IMR-90 (cell line): Measurements from ENCODE around the gene ACVR2B. TPM values are rescaled to one million over a fixed set of nuclear protein-coding genes. Genes with fewer than 3 reads are reported as not detected.

Experiments used
- ATAC-seq: fragments of 200-7000 bp; cut with Tn5 transposase; 2 replicates; pipeline ENCODE4 v1.9.1; 2020; ENCODE audit warnings: low read depth, mild to moderate bottlenecking, moderate library complexity
- BruUV-seq: library from RNA; stranded (reverse); fragments of 400-500 nt; replicated peaks from 2 replicates; lab custom pipeline; 2021; lab: Mats Ljungman, UMichigan
- CTCF ChIA-PET: fragments of 300-600 bp; formaldehyde crosslinking; extraction: SDS; loops from one replicate; lab custom pipeline; 2021; ENCODE audit warnings: antibody characterized with exemption; lab: Yijun Ruan, JAX
- POLR2A ChIA-PET: fragments of 300-600 bp; sonication (Branson Sonifier 250); formaldehyde crosslinking; loops from one replicate; lab custom pipeline; 2022; ENCODE audit warnings: antibody characterized with exemption; ENCODE audit not compliant: unreplicated experiment; lab: Charles Lee
- DNase-seq: peaks from one replicate; pipeline ENCODE4 v3.0.0; 2013
- H2AFZ ChIP-seq: replicated peaks from 2 replicates; pipeline ENCODE3; 2013; ENCODE audit warnings: low read length, mild to moderate bottlenecking; ENCODE audit not compliant: poor library complexity
- H2AK5ac ChIP-seq: 2 replicates; pipeline ENCODE4 v1.6.1; 2013; ENCODE audit warnings: low read depth, low read length, inconsistent platforms
- H2AK9ac ChIP-seq: replicated peaks from 2 replicates; pipeline ENCODE3; 2013; ENCODE audit warnings: mild to moderate bottlenecking, low read depth, low read length, moderate library complexity; ENCODE audit not compliant: poor library complexity
- H2BK120ac ChIP-seq: 2 replicates; pipeline ENCODE4 v1.6.1; 2013; ENCODE audit warnings: low read depth, low read length, inconsistent platforms
- H2BK15ac ChIP-seq: 3 replicates; pipeline ENCODE4 v1.6.1; 2013; ENCODE audit warnings: low read depth, low read length, inconsistent platforms
- H2BK20ac ChIP-seq: 2 replicates; pipeline ENCODE4 v1.6.1; 2013; ENCODE audit warnings: low read depth, mild to moderate bottlenecking, inconsistent platforms, low read length, moderate library complexity
- H2BK5ac ChIP-seq: 2 replicates; pipeline ENCODE4 v1.6.1; 2013; ENCODE audit warnings: mild to moderate bottlenecking, low read depth, low read length, inconsistent platforms; ENCODE audit not compliant: poor library complexity, severe bottlenecking
- H3K14ac ChIP-seq: replicated peaks from 2 replicates; pipeline ENCODE4 v1.6.1; 2013; ENCODE audit warnings: low read depth, low read length, inconsistent platforms
- H3K18ac ChIP-seq: 2 replicates; pipeline ENCODE4 v1.6.1; 2013; ENCODE audit warnings: low read depth, low read length, control low read depth
- H3K23ac ChIP-seq: 2 replicates; pipeline ENCODE4 v1.6.1; 2013; ENCODE audit warnings: low read depth, low read length, inconsistent platforms
- H3K27ac ChIP-seq: 2 replicates; pipeline ENCODE4 v1.5.1; 2013; ENCODE audit warnings: mild to moderate bottlenecking, control low read depth, low read length; ENCODE audit not compliant: insufficient read depth
- H3K27me3 ChIP-seq: 2 replicates; pipeline ENCODE4 v1.6.1; 2013; ENCODE audit warnings: low read length; ENCODE audit not compliant: control insufficient read depth, insufficient read depth
- H3K36me3 ChIP-seq: 2 replicates; pipeline ENCODE4 v1.6.1; 2013; ENCODE audit warnings: low read length, mixed read lengths; ENCODE audit not compliant: control insufficient read depth, insufficient read depth
- H3K4ac ChIP-seq: 2 replicates; pipeline ENCODE4 v1.6.1; 2013; ENCODE audit warnings: low read depth, low read length, inconsistent platforms
- H3K4me1 ChIP-seq: 2 replicates; pipeline ENCODE4 v1.6.1; 2013; ENCODE audit warnings: low read length, mixed read lengths; ENCODE audit not compliant: control insufficient read depth, insufficient read depth
- H3K4me2 ChIP-seq: 2 replicates; pipeline ENCODE4 v1.6.1; 2013; ENCODE audit warnings: low read depth, mild to moderate bottlenecking, control low read depth, low read length, moderate library complexity
- H3K4me3 ChIP-seq: 2 replicates; pipeline ENCODE4 v1.5.1; 2013; ENCODE audit warnings: low read depth, mild to moderate bottlenecking, control low read depth, low read length, moderate library complexity; ENCODE audit not compliant: insufficient read depth
- H3K56ac ChIP-seq: 2 replicates; pipeline ENCODE4 v1.6.1; 2013; ENCODE audit warnings: low read length, inconsistent platforms; ENCODE audit not compliant: insufficient read depth; ENCODE audit errors: extremely low read depth
- H3K79me1 ChIP-seq, 2 experiments: 2 replicates each; pipeline ENCODE4 v1.6.1; 2013; ENCODE audit warnings: low read length in 2 of 2, inconsistent platforms in 1 of 2, low read depth in 1 of 2
- H3K9ac ChIP-seq: 2 replicates; pipeline ENCODE4 v1.6.1; 2013; ENCODE audit warnings: low read depth, low read length, control low read depth
- H3K9me1 ChIP-seq: 2 replicates; pipeline ENCODE4 v1.6.1; 2013; ENCODE audit warnings: low read length, inconsistent platforms; ENCODE audit not compliant: insufficient read depth
- H3K9me3 ChIP-seq: 2 replicates; pipeline ENCODE4 v1.6.1; 2013; ENCODE audit warnings: low read length; ENCODE audit not compliant: control insufficient read depth, insufficient read depth
- H4K20me1 ChIP-seq: 2 replicates; pipeline ENCODE4 v1.6.1; 2013; ENCODE audit warnings: low read length, inconsistent platforms; ENCODE audit not compliant: insufficient read depth
- H4K5ac ChIP-seq: 2 replicates; pipeline ENCODE4 v1.6.1; 2013; ENCODE audit warnings: mild to moderate bottlenecking, low read depth, low read length, control low read depth
- H4K8ac ChIP-seq, 2 experiments: 2 replicates each; pipeline ENCODE4 v1.6.1; 2013; ENCODE audit warnings: low read depth in 2 of 2, low read length in 2 of 2, control low read depth in 1 of 2, inconsistent platforms in 1 of 2
- H4K91ac ChIP-seq: 2 replicates; pipeline ENCODE4 v1.6.1; 2013; ENCODE audit warnings: low read depth, low read length, inconsistent platforms; ENCODE audit not compliant: insufficient read depth
- BHLHE40 ChIP-seq: fragments of 150-350 bp; IDR thresholded peaks from 2 replicates; pipeline ENCODE4 v1.6.1; 2016; ENCODE audit warnings: mild to moderate bottlenecking, low read depth, low read length
- CEBPB ChIP-seq: IDR thresholded peaks from 2 replicates; pipeline ENCODE4 v1.6.1; 2012; ENCODE audit warnings: low read depth, low read length, improper control_type of control experiment
- CHD1 ChIP-seq: IDR thresholded peaks from 2 replicates; pipeline ENCODE4 v1.6.1; 2012; ENCODE audit warnings: low read depth, low read length, improper control_type of control experiment
- ELK1 ChIP-seq: fragments of 150-350 bp; IDR thresholded peaks from 2 replicates; pipeline ENCODE4 v1.6.1; 2016; ENCODE audit warnings: low read depth, mild to moderate bottlenecking, low read length, moderate library complexity, borderline replicate concordance
- FOS ChIP-seq: fragments of 150-350 bp; IDR thresholded peaks from 2 replicates; pipeline ENCODE4 v1.6.1; 2016; ENCODE audit warnings: low read depth, low read length
- MAFK ChIP-seq: IDR thresholded peaks from 2 replicates; pipeline ENCODE4 v1.6.1; 2012; ENCODE audit warnings: low read depth, low read length, improper control_type of control experiment
- MAZ ChIP-seq: IDR thresholded peaks from 2 replicates; pipeline ENCODE4 v1.6.1; 2012; ENCODE audit warnings: low read depth, mild to moderate bottlenecking, low read length, improper control_type of control experiment, moderate library complexity, borderline replicate concordance
- NFE2L2 ChIP-seq: fragments of 150-350 bp; IDR thresholded peaks from 2 replicates; pipeline ENCODE4 v1.6.1; 2016; ENCODE audit warnings: low read depth, mild to moderate bottlenecking, low read length
- POLR2A ChIP-seq: IDR thresholded peaks from 2 replicates; pipeline ENCODE4 v1.6.1; 2012; ENCODE audit warnings: mild to moderate bottlenecking, low read depth, low read length
- RAD21 ChIP-seq: IDR thresholded peaks from 2 replicates; pipeline ENCODE4 v1.6.1; 2012; ENCODE audit warnings: low read length, improper control_type of control experiment
- RCOR1 ChIP-seq: IDR thresholded peaks from 2 replicates; pipeline ENCODE4 v1.6.1; 2012; ENCODE audit warnings: mild to moderate bottlenecking, low read length, improper control_type of control experiment; ENCODE audit not compliant: insufficient replicate concordance
- USF2 ChIP-seq: fragments of 150-350 bp; IDR thresholded peaks from 2 replicates; pipeline ENCODE4 v1.6.1; 2017; ENCODE audit warnings: mild to moderate bottlenecking, antibody characterized with exemption, low read length, low read depth
- WGBS, 2 experiments: methylation state at CpG; one replicate each; pipeline versions ENCODE4 v1.1.5 to v1.1.7; 2013; ENCODE audit warnings: missing lambda C conversion rate in 2 of 2; ENCODE audit not compliant: insufficient read length in 1 of 2; ENCODE audit errors: extremely low coverage in 2 of 2; 5-methylcytosine and 5-hydroxymethylcytosine counted together
- dilution Hi-C: fragments of 300-500 bp; cut with HindIII; formaldehyde crosslinking; loops from one replicate; pipeline ENCODE4 v1.14.3; 2018; ENCODE audit warnings: low sequenced_read_pairs; ENCODE audit not compliant: unreplicated experiment
- in situ Hi-C: fragments of 300-500 bp; cut with MboI; formaldehyde crosslinking; loops from 3 replicates; pipeline ENCODE4 v1.14.3; 2019; ENCODE audit warnings: low sequenced_read_pairs, inconsistent platforms, mixed read lengths
- intact Hi-C: fragments of 100-400 bp; cut with micrococcal nuclease; formaldehyde crosslinking; loops from 2 replicates; pipeline ENCODE4 v1.10.0; 2022
- polyA plus RNA-seq, 3 experiments: library from polyadenylated mRNA; depleted of rRNA; stranded (reverse); fragments of >200 nt; gene quantifications; 2 replicates each; pipeline ENCODE4 v1.2.3, GENCODE V29; 2012; ENCODE audit warnings: low replicate concordance in 1 of 3
- total RNA-seq: library from RNA; depleted of rRNA; stranded (reverse); fragments of >200 nt; gene quantifications from 2 replicates; pipeline ENCODE4 v1.2.3, GENCODE V29; 2012
- TF ChIP-seq, protein P1 (sequence below): conservative IDR thresholded peaks from 2 replicates; pipeline ENCODE4 v1.5.1; 2012; ENCODE audit warnings: mild to moderate bottlenecking, low read depth, low read length, improper control_type of control experiment

Gene ACVR2B
- total and polyA plus RNA-seq, 2 of the 4 experiments (the other 2 are of a cell fraction): 0.60 to 1.3 TPM

DNA sequence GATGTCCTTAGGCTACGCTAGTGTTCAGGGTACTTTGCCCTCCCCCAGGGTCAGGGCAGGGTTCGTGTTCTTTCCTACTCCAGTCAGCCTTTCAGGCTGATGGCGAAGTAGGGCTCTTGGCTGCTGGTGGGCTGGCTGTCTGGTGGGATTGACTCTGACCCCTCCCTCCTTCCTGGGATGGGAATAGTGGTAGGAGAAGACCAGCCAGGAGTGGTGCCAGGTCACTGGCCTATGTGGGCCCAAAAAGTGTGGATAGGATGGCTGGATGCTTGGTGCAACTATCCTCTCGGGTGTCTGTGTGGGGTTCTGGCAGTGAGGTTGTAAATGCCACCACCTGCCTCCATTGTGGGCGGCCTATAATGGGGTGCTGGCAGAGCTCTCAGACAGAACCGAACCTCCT lies 22.0 kb downstream of the ACVR2B start:
- no peak overlapping the region for H3K9ac ChIP-seq
- CTCF ChIA-PET: no interaction called here
- H3K4ac ChIP-seq: no peak overlapping the region
- no peak overlapping the region for H3K23ac ChIP-seq
- ATAC-seq (no peak), DNase-seq (no peak)
- dilution Hi-C loops (loop anchor here (25.0 kb wide), 1 partner anchor 113 kb away; no protein-coding TSS in a partner anchor), in situ Hi-C loops (no loop called here), intact Hi-C loops (no loop called here)
- no peak overlapping the region for H4K8ac ChIP-seq
- H2AFZ ChIP-seq: no peak overlapping the region
- peaks cover 4 to 17% of the 10 kb centered on the region in 2 experiments for H3K79me1 ChIP-seq
- H4K5ac ChIP-seq: no peak overlapping the region
- no peak overlapping the region for H3K27ac ChIP-seq
- no TSS peak for BruUV-seq
- no peaks in the 10 kb centered on the region for H3K9me3 ChIP-seq
- H3K14ac ChIP-seq: no peak overlapping the region
- H4K20me1 ChIP-seq: peaks cover 14% of the 10 kb centered on the region
- whole genome bisulfite sequencing, 2 experiments: no CpG with 5 or more reads among the region's 6 CpGs
- TF ChIP-seq, protein P1, sequence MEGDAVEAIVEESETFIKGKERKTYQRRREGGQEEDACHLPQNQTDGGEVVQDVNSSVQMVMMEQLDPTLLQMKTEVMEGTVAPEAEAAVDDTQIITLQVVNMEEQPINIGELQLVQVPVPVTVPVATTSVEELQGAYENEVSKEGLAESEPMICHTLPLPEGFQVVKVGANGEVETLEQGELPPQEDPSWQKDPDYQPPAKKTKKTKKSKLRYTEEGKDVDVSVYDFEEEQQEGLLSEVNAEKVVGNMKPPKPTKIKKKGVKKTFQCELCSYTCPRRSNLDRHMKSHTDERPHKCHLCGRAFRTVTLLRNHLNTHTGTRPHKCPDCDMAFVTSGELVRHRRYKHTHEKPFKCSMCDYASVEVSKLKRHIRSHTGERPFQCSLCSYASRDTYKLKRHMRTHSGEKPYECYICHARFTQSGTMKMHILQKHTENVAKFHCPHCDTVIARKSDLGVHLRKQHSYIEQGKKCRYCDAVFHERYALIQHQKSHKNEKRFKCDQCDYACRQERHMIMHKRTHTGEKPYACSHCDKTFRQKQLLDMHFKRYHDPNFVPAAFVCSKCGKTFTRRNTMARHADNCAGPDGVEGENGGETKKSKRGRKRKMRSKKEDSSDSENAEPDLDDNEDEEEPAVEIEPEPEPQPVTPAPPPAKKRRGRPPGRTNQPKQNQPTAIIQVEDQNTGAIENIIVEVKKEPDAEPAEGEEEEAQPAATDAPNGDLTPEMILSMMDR: no peak
- no peak for TF ChIP-seq NFE2L2
- TF ChIP-seq FOS: no peak
- TF ChIP-seq CHD1: no peak
- no peak for TF ChIP-seq CEBPB
- TF ChIP-seq USF2: no peak
- TF ChIP-seq ELK1: no peak
- TF ChIP-seq BHLHE40: no peak
- no peak for TF ChIP-seq RAD21
- no peak for TF ChIP-seq MAFK
- TF ChIP-seq POLR2A: no peak
- TF ChIP-seq RCOR1: no peak
- no peak for TF ChIP-seq MAZ
- no peaks in the 10 kb centered on the region; the same call in 1 of the 2 replicates for H3K9me1 ChIP-seq
- H3K56ac ChIP-seq: no peak overlapping the region
- POLR2A ChIA-PET: no interaction called here
- H3K4me3 ChIP-seq: no peak overlapping the region
- H3K4me2 ChIP-seq: no peak overlapping the region
- H3K27me3 ChIP-seq: no peaks in the 10 kb centered on the region
- no peak overlapping the region for H2BK5ac ChIP-seq
- H2AK9ac ChIP-seq: no peak overlapping the region
- peaks cover 4% of the 10 kb centered on the region; the same call in 1 of the 2 replicates for H3K36me3 ChIP-seq
- H3K4me1 ChIP-seq: no peaks in the 10 kb centered on the region
- H2BK20ac ChIP-seq: no peak overlapping the region
- H2AK5ac ChIP-seq: no peak overlapping the region
- H2BK120ac ChIP-seq: no peak overlapping the region
- no peak overlapping the region for H3K18ac ChIP-seq
- H2BK15ac ChIP-seq: no peak overlapping the region
- no peak overlapping the region for H4K91ac ChIP-seq
